IMR-90 (cell line): ENCODE data around the gene TCERG1L. TPM values are rescaled to one million over a fixed set of nuclear protein-coding genes. Genes with fewer than 3 reads are reported as not detected.

Experiments used
- ATAC-seq: fragments of 200-7000 bp; cut with Tn5 transposase; 2 replicates; pipeline ENCODE4 v1.9.1; 2020; ENCODE audit warnings: low read depth, mild to moderate bottlenecking, moderate library complexity
- BruUV-seq: library from RNA; stranded (reverse); fragments of 400-500 nt; replicated peaks from 2 replicates; lab custom pipeline; 2021; lab: Mats Ljungman, UMichigan
- CTCF ChIA-PET: fragments of 300-600 bp; formaldehyde crosslinking; extraction: SDS; loops from one replicate; lab custom pipeline; 2021; ENCODE audit warnings: antibody characterized with exemption; lab: Yijun Ruan, JAX
- POLR2A ChIA-PET: fragments of 300-600 bp; sonication (Branson Sonifier 250); formaldehyde crosslinking; loops from one replicate; lab custom pipeline; 2022; ENCODE audit warnings: antibody characterized with exemption; ENCODE audit not compliant: unreplicated experiment; lab: Charles Lee
- DNase-seq: peaks from one replicate; pipeline ENCODE4 v3.0.0; 2013
- H2AFZ ChIP-seq: replicated peaks from 2 replicates; pipeline ENCODE3; 2013; ENCODE audit warnings: low read length, mild to moderate bottlenecking; ENCODE audit not compliant: poor library complexity
- H2AK5ac ChIP-seq: 2 replicates; pipeline ENCODE4 v1.6.1; 2013; ENCODE audit warnings: low read depth, low read length, inconsistent platforms
- H2AK9ac ChIP-seq: replicated peaks from 2 replicates; pipeline ENCODE3; 2013; ENCODE audit warnings: mild to moderate bottlenecking, low read depth, low read length, moderate library complexity; ENCODE audit not compliant: poor library complexity
- H2BK120ac ChIP-seq: 2 replicates; pipeline ENCODE4 v1.6.1; 2013; ENCODE audit warnings: low read depth, low read length, inconsistent platforms
- H2BK15ac ChIP-seq: 3 replicates; pipeline ENCODE4 v1.6.1; 2013; ENCODE audit warnings: low read depth, low read length, inconsistent platforms
- H2BK20ac ChIP-seq: 2 replicates; pipeline ENCODE4 v1.6.1; 2013; ENCODE audit warnings: low read depth, mild to moderate bottlenecking, inconsistent platforms, low read length, moderate library complexity
- H2BK5ac ChIP-seq: 2 replicates; pipeline ENCODE4 v1.6.1; 2013; ENCODE audit warnings: mild to moderate bottlenecking, low read depth, low read length, inconsistent platforms; ENCODE audit not compliant: poor library complexity, severe bottlenecking
- H3K14ac ChIP-seq: replicated peaks from 2 replicates; pipeline ENCODE4 v1.6.1; 2013; ENCODE audit warnings: low read depth, low read length, inconsistent platforms
- H3K18ac ChIP-seq: 2 replicates; pipeline ENCODE4 v1.6.1; 2013; ENCODE audit warnings: low read depth, low read length, control low read depth
- H3K23ac ChIP-seq: 2 replicates; pipeline ENCODE4 v1.6.1; 2013; ENCODE audit warnings: low read depth, low read length, inconsistent platforms
- H3K27ac ChIP-seq: 2 replicates; pipeline ENCODE4 v1.5.1; 2013; ENCODE audit warnings: mild to moderate bottlenecking, control low read depth, low read length; ENCODE audit not compliant: insufficient read depth
- H3K27me3 ChIP-seq: 2 replicates; pipeline ENCODE4 v1.6.1; 2013; ENCODE audit warnings: low read length; ENCODE audit not compliant: control insufficient read depth, insufficient read depth
- H3K36me3 ChIP-seq: 2 replicates; pipeline ENCODE4 v1.6.1; 2013; ENCODE audit warnings: low read length, mixed read lengths; ENCODE audit not compliant: control insufficient read depth, insufficient read depth
- H3K4ac ChIP-seq: 2 replicates; pipeline ENCODE4 v1.6.1; 2013; ENCODE audit warnings: low read depth, low read length, inconsistent platforms
- H3K4me1 ChIP-seq: 2 replicates; pipeline ENCODE4 v1.6.1; 2013; ENCODE audit warnings: low read length, mixed read lengths; ENCODE audit not compliant: control insufficient read depth, insufficient read depth
- H3K4me2 ChIP-seq: 2 replicates; pipeline ENCODE4 v1.6.1; 2013; ENCODE audit warnings: low read depth, mild to moderate bottlenecking, control low read depth, low read length, moderate library complexity
- H3K4me3 ChIP-seq: 2 replicates; pipeline ENCODE4 v1.5.1; 2013; ENCODE audit warnings: low read depth, mild to moderate bottlenecking, control low read depth, low read length, moderate library complexity; ENCODE audit not compliant: insufficient read depth
- H3K56ac ChIP-seq: 2 replicates; pipeline ENCODE4 v1.6.1; 2013; ENCODE audit warnings: low read length, inconsistent platforms; ENCODE audit not compliant: insufficient read depth; ENCODE audit errors: extremely low read depth
- H3K79me1 ChIP-seq, 2 experiments: 2 replicates each; pipeline ENCODE4 v1.6.1; 2013; ENCODE audit warnings: low read length in 2 of 2, inconsistent platforms in 1 of 2, low read depth in 1 of 2
- H3K9ac ChIP-seq: 2 replicates; pipeline ENCODE4 v1.6.1; 2013; ENCODE audit warnings: low read depth, low read length, control low read depth
- H3K9me1 ChIP-seq: 2 replicates; pipeline ENCODE4 v1.6.1; 2013; ENCODE audit warnings: low read length, inconsistent platforms; ENCODE audit not compliant: insufficient read depth
- H3K9me3 ChIP-seq: 2 replicates; pipeline ENCODE4 v1.6.1; 2013; ENCODE audit warnings: low read length; ENCODE audit not compliant: control insufficient read depth, insufficient read depth
- H4K20me1 ChIP-seq: 2 replicates; pipeline ENCODE4 v1.6.1; 2013; ENCODE audit warnings: low read length, inconsistent platforms; ENCODE audit not compliant: insufficient read depth
- H4K5ac ChIP-seq: 2 replicates; pipeline ENCODE4 v1.6.1; 2013; ENCODE audit warnings: mild to moderate bottlenecking, low read depth, low read length, control low read depth
- H4K8ac ChIP-seq, 2 experiments: 2 replicates each; pipeline ENCODE4 v1.6.1; 2013; ENCODE audit warnings: low read depth in 2 of 2, low read length in 2 of 2, control low read depth in 1 of 2, inconsistent platforms in 1 of 2
- H4K91ac ChIP-seq: 2 replicates; pipeline ENCODE4 v1.6.1; 2013; ENCODE audit warnings: low read depth, low read length, inconsistent platforms; ENCODE audit not compliant: insufficient read depth
- RAD21 ChIP-seq: IDR thresholded peaks from 2 replicates; pipeline ENCODE4 v1.6.1; 2012; ENCODE audit warnings: low read length, improper control_type of control experiment
- RCOR1 ChIP-seq: IDR thresholded peaks from 2 replicates; pipeline ENCODE4 v1.6.1; 2012; ENCODE audit warnings: mild to moderate bottlenecking, low read length, improper control_type of control experiment; ENCODE audit not compliant: insufficient replicate concordance
- RFX5 ChIP-seq: IDR thresholded peaks from 2 replicates; pipeline ENCODE4 v1.8.0; 2012; ENCODE audit warnings: low read depth, mild to moderate bottlenecking, low read length, moderate library complexity
- USF2 ChIP-seq: fragments of 150-350 bp; IDR thresholded peaks from 2 replicates; pipeline ENCODE4 v1.6.1; 2017; ENCODE audit warnings: mild to moderate bottlenecking, antibody characterized with exemption, low read length, low read depth
- WGBS, 2 experiments: methylation state at CpG; one replicate each; pipeline versions ENCODE4 v1.1.5 to v1.1.7; 2013; ENCODE audit warnings: missing lambda C conversion rate in 2 of 2; ENCODE audit not compliant: insufficient read length in 1 of 2; ENCODE audit errors: extremely low coverage in 2 of 2; 5-methylcytosine and 5-hydroxymethylcytosine counted together
- dilution Hi-C: fragments of 300-500 bp; cut with HindIII; formaldehyde crosslinking; loops from one replicate; pipeline ENCODE4 v1.14.3; 2018; ENCODE audit warnings: low sequenced_read_pairs; ENCODE audit not compliant: unreplicated experiment
- in situ Hi-C: fragments of 300-500 bp; cut with MboI; formaldehyde crosslinking; loops from 3 replicates; pipeline ENCODE4 v1.14.3; 2019; ENCODE audit warnings: low sequenced_read_pairs, inconsistent platforms, mixed read lengths
- intact Hi-C: fragments of 100-400 bp; cut with micrococcal nuclease; formaldehyde crosslinking; loops from 2 replicates; pipeline ENCODE4 v1.10.0; 2022
- polyA plus RNA-seq, 3 experiments: library from polyadenylated mRNA; depleted of rRNA; stranded (reverse); fragments of >200 nt; gene quantifications; 2 replicates each; pipeline ENCODE4 v1.2.3, GENCODE V29; 2012; ENCODE audit warnings: low replicate concordance in 1 of 3
- total RNA-seq: library from RNA; depleted of rRNA; stranded (reverse); fragments of >200 nt; gene quantifications from 2 replicates; pipeline ENCODE4 v1.2.3, GENCODE V29; 2012
- TF ChIP-seq, protein P1 (sequence below): conservative IDR thresholded peaks from 2 replicates; pipeline ENCODE4 v1.5.1; 2012; ENCODE audit warnings: mild to moderate bottlenecking, low read depth, low read length, improper control_type of control experiment

The TCERG1L gene
- total and polyA plus RNA-seq, 2 of the 4 experiments (the other 2 are of a cell fraction), result not detected

DNA sequence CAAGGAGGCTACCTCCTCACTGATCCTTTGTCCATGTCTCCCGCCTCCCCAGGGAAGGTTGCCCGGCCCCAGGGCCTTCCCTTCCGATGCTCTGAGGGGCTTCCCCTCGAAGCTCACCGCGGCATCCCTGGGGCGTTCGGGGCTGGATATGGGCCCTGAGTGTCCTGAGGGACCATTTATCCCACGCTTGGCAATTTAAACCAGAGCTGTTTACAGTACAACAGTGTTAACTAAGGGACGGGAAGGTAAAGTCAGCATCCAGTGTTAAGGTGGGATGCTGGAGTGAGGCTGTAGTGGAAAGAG, 92.0 kb downstream of the TCERG1L start:
- Histone ChIP-seq H3K23ac (no peak overlapping the region), H2BK20ac (no peak overlapping the region), H3K9ac (no peak overlapping the region), H2BK15ac (no peak overlapping the region), H3K4ac (no peak overlapping the region), H2AFZ (no peak overlapping the region), H2BK5ac (no peak overlapping the region), H3K14ac (no peak overlapping the region), H4K91ac (no peak overlapping the region), H3K79me1 (no peaks in the 10 kb centered on the region), H2BK120ac (no peak overlapping the region), H3K9me3 (peaks cover 64% of the 10 kb centered on the region), H4K8ac (no peak overlapping the region), H3K4me3 (no peak overlapping the region), H4K5ac (no peak overlapping the region), H3K4me2 (no peak overlapping the region), H3K27ac (no peak overlapping the region), H4K20me1 (no peaks in the 10 kb centered on the region), H3K9me1 (no peaks in the 10 kb centered on the region), H3K18ac (no peak overlapping the region), H3K56ac (no peak overlapping the region), H3K4me1 (no peaks in the 10 kb centered on the region), H2AK5ac (no peak overlapping the region), H3K27me3 (no peaks in the 10 kb centered on the region), H2AK9ac (no peak overlapping the region), H3K36me3 (no peaks in the 10 kb centered on the region)
- TF ChIP-seq, protein P1, sequence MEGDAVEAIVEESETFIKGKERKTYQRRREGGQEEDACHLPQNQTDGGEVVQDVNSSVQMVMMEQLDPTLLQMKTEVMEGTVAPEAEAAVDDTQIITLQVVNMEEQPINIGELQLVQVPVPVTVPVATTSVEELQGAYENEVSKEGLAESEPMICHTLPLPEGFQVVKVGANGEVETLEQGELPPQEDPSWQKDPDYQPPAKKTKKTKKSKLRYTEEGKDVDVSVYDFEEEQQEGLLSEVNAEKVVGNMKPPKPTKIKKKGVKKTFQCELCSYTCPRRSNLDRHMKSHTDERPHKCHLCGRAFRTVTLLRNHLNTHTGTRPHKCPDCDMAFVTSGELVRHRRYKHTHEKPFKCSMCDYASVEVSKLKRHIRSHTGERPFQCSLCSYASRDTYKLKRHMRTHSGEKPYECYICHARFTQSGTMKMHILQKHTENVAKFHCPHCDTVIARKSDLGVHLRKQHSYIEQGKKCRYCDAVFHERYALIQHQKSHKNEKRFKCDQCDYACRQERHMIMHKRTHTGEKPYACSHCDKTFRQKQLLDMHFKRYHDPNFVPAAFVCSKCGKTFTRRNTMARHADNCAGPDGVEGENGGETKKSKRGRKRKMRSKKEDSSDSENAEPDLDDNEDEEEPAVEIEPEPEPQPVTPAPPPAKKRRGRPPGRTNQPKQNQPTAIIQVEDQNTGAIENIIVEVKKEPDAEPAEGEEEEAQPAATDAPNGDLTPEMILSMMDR, result no peak
- TF ChIP-seq RCOR1 (no peak), RFX5 (no peak), RAD21 (no peak), USF2 (no peak)
- in situ Hi-C loops, result no loop called here
- ChIA-PET POLR2A (no interaction called here), CTCF (no interaction called here)
- no peak for ATAC-seq
- intact Hi-C loops, result no loop called here
- dilution Hi-C loops, result no loop called here
- DNase-seq, result no peak
- 100% methylated on average over 3 of the region's 10 CpGs; no CpG with 5 or more reads in 1 of the 2 experiments for WGBS, 2 experiments
- no TSS peak for BruUV-seq
